ENCODE measurements around the gene LEAP2. TPM values are rescaled to one million over a fixed set of nuclear protein-coding genes. Genes with fewer than 3 reads are reported as not detected.

LEAP2 gene
- total and polyA plus RNA-seq, 2 donors (not counting 1 experiment from before 2014, with no cell fraction given): 2.2 to 5.4 TPM

DNA sequence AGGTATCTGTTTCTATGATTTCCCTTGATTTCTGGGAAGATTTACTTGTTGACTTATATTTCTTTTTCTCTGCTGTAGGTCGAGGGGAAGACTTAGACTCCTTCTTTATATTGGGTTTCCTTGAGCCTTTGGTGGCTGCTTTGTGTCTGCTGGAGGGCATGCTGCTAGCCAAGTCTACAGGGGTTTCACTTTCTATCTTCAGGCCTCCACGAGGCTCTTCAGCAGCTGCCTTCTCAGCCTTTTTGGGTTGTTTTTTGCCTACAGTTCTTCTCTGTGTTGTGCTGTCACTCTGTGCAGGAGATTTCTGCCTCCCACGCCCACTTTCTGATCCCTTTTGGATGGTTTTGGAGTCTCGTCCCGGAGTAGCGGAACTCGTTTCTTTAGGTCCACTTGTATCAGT lies 23.2 kb downstream of the LEAP2 start:
- no peak overlapping the region for H3K4me2 ChIP-seq (replicated peaks; ENCODE audit: low read depth, low read length, poor library complexity, severe bottlenecking)
- DNase-seq (no peak), ATAC-seq (ENCODE audit: low read depth) (no peak)
- H3K36me3 ChIP-seq (replicated peaks in 1 of 2; ENCODE audit: control extremely low read depth in 1 of 2, control insufficient read depth in 1 of 2, extremely low read depth in 1 of 2, insufficient read depth in 2 of 2, low read length in 1 of 2): peaks cover 20 to 72% of the 10 kb centered on the region in 2 experiments
- no peaks in the 10 kb centered on the region for H3K27me3 ChIP-seq (replicated peaks in 1 of 4; ENCODE audit: control extremely low read depth in 1 of 4, control insufficient read depth in 3 of 4, insufficient read depth in 4 of 4, low read length in 3 of 4)
- H4K20me1 ChIP-seq (ENCODE audit: control insufficient read depth, insufficient read depth, low read length, poor library complexity, severe bottlenecking): no peaks in the 10 kb centered on the region
- no peak overlapping the region for H3K4me3 ChIP-seq (ENCODE audit: control extremely low read depth in 1 of 5, extremely low read depth in 1 of 5, insufficient read depth in 1 of 5, low read depth in 2 of 5, low read length in 4 of 5)
- H3K27ac ChIP-seq (ENCODE audit: low read length in 2 of 2): no peak overlapping the region
- no peak for TF ChIP-seq CTCF (IDR thresholded peaks at IDR 0.05)
- TF ChIP-seq EZH2 (IDR thresholded peaks at IDR 0.05; ENCODE audit: borderline replicate concordance, insufficient read depth, low read depth, low read length, poor library complexity, severe bottlenecking): no peak
- H3K9ac ChIP-seq (ENCODE audit: low read length): no peak overlapping the region
- Mint-ChIP-seq H3K9me3 (ENCODE audit: insufficient read depth) (no peaks in the 10 kb centered on the region), H3K4me1 (no peaks in the 10 kb centered on the region), H3K27me3 (no peaks in the 10 kb centered on the region), H3K27ac (no peak overlapping the region), H3K4me3 (no peak overlapping the region)
- peaks cover 8% of the 10 kb centered on the region for H3K79me2 ChIP-seq (ENCODE audit: control insufficient read depth, insufficient read depth, low read length)
- H2AFZ ChIP-seq (ENCODE audit: insufficient read depth, low read depth, low read length, poor library complexity, severe bottlenecking): no peak overlapping the region
- no peaks in the 10 kb centered on the region for H3K4me1 ChIP-seq (ENCODE audit: control insufficient read depth in 2 of 2, insufficient read depth in 2 of 2, low read length in 2 of 2)
- intact Hi-C loops (cut with micrococcal nuclease): no loop called here
- CTCF ChIA-PET: interaction anchor here (1.4 kb wide), 1 partner anchor 14 kb away, joined by 3 read pairs; no protein-coding TSS in a partner anchor
- no peaks in the 10 kb centered on the region for H3K9me3 ChIP-seq (ENCODE audit: control extremely low read depth in 1 of 3, control insufficient read depth in 2 of 3, insufficient read depth in 1 of 3, low read length in 2 of 3)
- 90% methylated on average over 6 of the region's 7 CpGs for WGBS (ENCODE audit: insufficient coverage)
- POLR2A ChIA-PET: no interaction called here

- Histone ChIP-seq H3K9me3 (ENCODE audit: control extremely low read depth in 1 of 3, control insufficient read depth in 2 of 3, insufficient read depth in 1 of 3, low read length in 2 of 3) (no peaks in the 10 kb centered on the region), H3K27me3 (replicated peaks in 1 of 4; ENCODE audit: control extremely low read depth in 1 of 4, control insufficient read depth in 3 of 4, insufficient read depth in 4 of 4, low read length in 3 of 4) (no peaks in the 10 kb centered on the region), H3K4me2 (replicated peaks; ENCODE audit: low read depth, low read length, poor library complexity, severe bottlenecking) (no peak overlapping the region), H3K27ac (ENCODE audit: low read length in 2 of 2) (no peak overlapping the region), H3K9ac (ENCODE audit: low read length) (no peak overlapping the region), H4K20me1 (ENCODE audit: control insufficient read depth, insufficient read depth, low read length, poor library complexity, severe bottlenecking) (no peaks in the 10 kb centered on the region), H3K4me3 (ENCODE audit: control extremely low read depth in 1 of 5, extremely low read depth in 1 of 5, insufficient read depth in 1 of 5, low read depth in 2 of 5, low read length in 4 of 5) (no peak overlapping the region), H3K36me3 (replicated peaks in 1 of 2; ENCODE audit: control extremely low read depth in 1 of 2, control insufficient read depth in 1 of 2, extremely low read depth in 1 of 2, insufficient read depth in 2 of 2, low read length in 1 of 2) (peaks cover 9 to 66% of the 10 kb centered on the region in 2 experiments), H3K4me1 (ENCODE audit: control insufficient read depth in 2 of 2, insufficient read depth in 2 of 2, low read length in 2 of 2) (no peaks in the 10 kb centered on the region), H2AFZ (ENCODE audit: insufficient read depth, low read depth, low read length, poor library complexity, severe bottlenecking) (no peak overlapping the region), H3K79me2 (ENCODE audit: control insufficient read depth, insufficient read depth, low read length) (peaks cover 3% of the 10 kb centered on the region)
- Mint-ChIP-seq H3K27ac (no peak overlapping the region), H3K4me3 (no peak overlapping the region), H3K9me3 (ENCODE audit: insufficient read depth) (no peaks in the 10 kb centered on the region), H3K27me3 (no peaks in the 10 kb centered on the region), H3K4me1 (peaks cover 3% of the 10 kb centered on the region)
- ChIA-PET POLR2A (no interaction called here), CTCF (interaction anchor here (0.6 to 0.7 kb wide), 2 partner anchors 23 to 234 kb away, joined by 3 to 4 read pairs; no protein-coding TSS in a partner anchor)
- ATAC-seq (ENCODE audit: low read depth): no peak
- intact Hi-C loops (cut with micrococcal nuclease): no loop called here
- no peak for DNase-seq
- TF ChIP-seq EZH2 (IDR thresholded peaks at IDR 0.05; ENCODE audit: borderline replicate concordance, insufficient read depth, low read depth, low read length, poor library complexity, severe bottlenecking): no peak
- no peak for TF ChIP-seq CTCF (IDR thresholded peaks at IDR 0.05)
- 86% methylated on average over 2 of the region's 3 CpGs for WGBS (ENCODE audit: insufficient coverage)
These were observed 24.6 kb downstream of the LEAP2 start for GRCh38 chr5:132898094-132898493.
